HUES48 (cell line): Measurements from ENCODE around the gene RPA1.

Experiments
- H3K27ac ChIP-seq: one replicate; pipeline ENCODE4 v1.7.0; 2013; ENCODE audit warnings: low read depth, low read length, inconsistent platforms
- H3K27me3 ChIP-seq: 2 replicates; pipeline ENCODE4 v1.6.1; 2013; ENCODE audit warnings: mild to moderate bottlenecking, low read length; ENCODE audit not compliant: control insufficient read depth, insufficient read depth
- H3K36me3 ChIP-seq: 2 replicates; pipeline ENCODE4 v1.6.1; 2013; ENCODE audit warnings: low read length; ENCODE audit not compliant: control insufficient read depth, insufficient read depth
- H3K4me1 ChIP-seq: 2 replicates; pipeline ENCODE4 v1.6.1; 2013; ENCODE audit warnings: mild to moderate bottlenecking, low read length; ENCODE audit not compliant: control insufficient read depth, insufficient read depth
- H3K4me3 ChIP-seq: 2 replicates; pipeline ENCODE4 v1.5.1; 2013; ENCODE audit warnings: mild to moderate bottlenecking, low read depth, low read length
- H3K9ac ChIP-seq: 2 replicates; pipeline ENCODE4 v1.6.1; 2013; ENCODE audit warnings: mild to moderate bottlenecking, low read depth, low read length, moderate library complexity
- H3K9me3 ChIP-seq: 2 replicates; pipeline ENCODE4 v1.6.1; 2013; ENCODE audit warnings: low read length; ENCODE audit not compliant: control insufficient read depth, insufficient read depth

The RPA1 gene

GRCh38 chr17:1912146-1912545 is 82.3 kb downstream of the RPA1 start:
- Histone ChIP-seq H3K27me3 (peaks cover 83% of the 10 kb centered on the region), H3K36me3 (no peaks in the 10 kb centered on the region), H3K4me1 (peaks cover 4% of the 10 kb centered on the region; the same call in 1 of the 2 replicates), H3K27ac (no peak overlapping the region), H3K4me3 (no peak overlapping the region), H3K9ac (no peak overlapping the region), H3K9me3 (no peaks in the 10 kb centered on the region)

GRCh38 chr17:1913702-1914101 is 83.9 kb downstream of the RPA1 start:
- H3K9me3 ChIP-seq, result no peaks in the 10 kb centered on the region
- no peak overlapping the region for H3K4me3 ChIP-seq
- H3K27me3 ChIP-seq, result peaks cover 67% of the 10 kb centered on the region
- H3K9ac ChIP-seq, result no peak overlapping the region
- no peaks in the 10 kb centered on the region for H3K36me3 ChIP-seq
- peaks cover 4% of the 10 kb centered on the region; the same call in 1 of the 2 replicates for H3K4me1 ChIP-seq
- H3K27ac ChIP-seq, result no peak overlapping the region

- Histone ChIP-seq H3K4me1 (no peaks in the 10 kb centered on the region), H3K27me3 (peaks cover 57% of the 10 kb centered on the region)
These were observed 84.9 kb downstream of the RPA1 start for GRCh38 chr17:1914661-1915083.

GRCh38 chr17:1915889-1916288 is 86.1 kb downstream of the RPA1 start:
- peaks cover 45% of the 10 kb centered on the region for H3K27me3 ChIP-seq
- no peak overlapping the region for H3K4me3 ChIP-seq
- no peaks in the 10 kb centered on the region for H3K9me3 ChIP-seq
- H3K9ac ChIP-seq, result no peak overlapping the region
- H3K4me1 ChIP-seq, result no peaks in the 10 kb centered on the region
- no peak overlapping the region for H3K27ac ChIP-seq
- H3K36me3 ChIP-seq, result no peaks in the 10 kb centered on the region

More at GRCh38 chr17:1914661-1915083, 84.9 kb downstream of the RPA1 start:
- no peak overlapping the region for H3K4me3 ChIP-seq
- no peak overlapping the region for H3K27ac ChIP-seq
- no peaks in the 10 kb centered on the region for H3K36me3 ChIP-seq
- no peak overlapping the region for H3K9ac ChIP-seq
- no peaks in the 10 kb centered on the region for H3K9me3 ChIP-seq

- Histone ChIP-seq H3K27me3 (peaks cover 41% of the 10 kb centered on the region), H3K9ac (no peak overlapping the region), H3K4me1 (no peaks in the 10 kb centered on the region), H3K4me3 (no peak overlapping the region), H3K36me3 (no peaks in the 10 kb centered on the region), H3K9me3 (no peaks in the 10 kb centered on the region), H3K27ac (no peak overlapping the region)
These were observed 86.5 kb downstream of the RPA1 start for GRCh38 chr17:1916316-1916715.

GRCh38 chr17:1916963-1917715 is 87.3 kb downstream of the RPA1 start:
- no peak overlapping the region for H3K27ac ChIP-seq
- no peaks in the 10 kb centered on the region for H3K9me3 ChIP-seq
- H3K4me1 ChIP-seq, result no peaks in the 10 kb centered on the region

GRCh38 chr17:1918346-1919162 is 88.7 kb downstream of the RPA1 start:
- H3K9ac ChIP-seq, result no peak overlapping the region
- H3K36me3 ChIP-seq, result no peaks in the 10 kb centered on the region
- H3K4me3 ChIP-seq, result no peak overlapping the region
- peaks cover 21% of the 10 kb centered on the region for H3K27me3 ChIP-seq
- no peak overlapping the region for H3K27ac ChIP-seq
- H3K4me1 ChIP-seq, result no peaks in the 10 kb centered on the region
- no peaks in the 10 kb centered on the region for H3K9me3 ChIP-seq

More at GRCh38 chr17:1916963-1917715, 87.3 kb downstream of the RPA1 start:
- H3K4me3 ChIP-seq, result no peak overlapping the region
- H3K36me3 ChIP-seq, result no peaks in the 10 kb centered on the region
- H3K27me3 ChIP-seq, result peaks cover 33% of the 10 kb centered on the region
- H3K9ac ChIP-seq, result no peak overlapping the region

GRCh38 chr17:1919201-1919600 is 89.4 kb downstream of the RPA1 start:
- H3K4me1 ChIP-seq, result no peaks in the 10 kb centered on the region
- H3K9ac ChIP-seq, result no peak overlapping the region
- no peaks in the 10 kb centered on the region for H3K36me3 ChIP-seq
- H3K27me3 ChIP-seq, result peaks cover 17% of the 10 kb centered on the region; the same call in 1 of the 2 replicates
- H3K27ac ChIP-seq, result no peak overlapping the region
- H3K4me3 ChIP-seq, result no peak overlapping the region
- H3K9me3 ChIP-seq, result no peaks in the 10 kb centered on the region

- Histone ChIP-seq H3K27me3 (peaks cover 10% of the 10 kb centered on the region; the same call in 1 of the 2 replicates), H3K36me3 (no peaks in the 10 kb centered on the region), H3K9ac (no peak overlapping the region), H3K9me3 (no peaks in the 10 kb centered on the region), H3K4me3 (no peak overlapping the region), H3K27ac (no peak overlapping the region), H3K4me1 (no peaks in the 10 kb centered on the region)
These were observed 91.1 kb downstream of the RPA1 start for GRCh38 chr17:1920948-1921351.

GRCh38 chr17:1928976-1929375 is 99.2 kb downstream of the RPA1 start:
- peaks cover 6% of the 10 kb centered on the region for H3K27me3 ChIP-seq
- H3K27ac ChIP-seq, result no peak overlapping the region
- H3K9me3 ChIP-seq, result no peaks in the 10 kb centered on the region
- H3K4me1 ChIP-seq, result no peaks in the 10 kb centered on the region
- no peak overlapping the region for H3K9ac ChIP-seq
- H3K36me3 ChIP-seq, result no peaks in the 10 kb centered on the region
- H3K4me3 ChIP-seq, result no peak overlapping the region

GRCh38 chr17:1930337-1930645 is 100.5 kb downstream of the RPA1 start:
- Histone ChIP-seq H3K27me3 (peaks cover 6% of the 10 kb centered on the region), H3K36me3 (no peaks in the 10 kb centered on the region), H3K27ac (no peak overlapping the region), H3K4me3 (no peak overlapping the region), H3K9me3 (no peaks in the 10 kb centered on the region), H3K9ac (no peak overlapping the region), H3K4me1 (no peaks in the 10 kb centered on the region)
